ENCODE results near the gene MAN1A1. TPM values are rescaled to one million over a fixed set of nuclear protein-coding genes. Genes with fewer than 3 reads are reported as not detected.

The MAN1A1 gene
- polyA plus RNA-seq, 4 donors = 17.7 to 129 (median 34.7) TPM

DNA sequence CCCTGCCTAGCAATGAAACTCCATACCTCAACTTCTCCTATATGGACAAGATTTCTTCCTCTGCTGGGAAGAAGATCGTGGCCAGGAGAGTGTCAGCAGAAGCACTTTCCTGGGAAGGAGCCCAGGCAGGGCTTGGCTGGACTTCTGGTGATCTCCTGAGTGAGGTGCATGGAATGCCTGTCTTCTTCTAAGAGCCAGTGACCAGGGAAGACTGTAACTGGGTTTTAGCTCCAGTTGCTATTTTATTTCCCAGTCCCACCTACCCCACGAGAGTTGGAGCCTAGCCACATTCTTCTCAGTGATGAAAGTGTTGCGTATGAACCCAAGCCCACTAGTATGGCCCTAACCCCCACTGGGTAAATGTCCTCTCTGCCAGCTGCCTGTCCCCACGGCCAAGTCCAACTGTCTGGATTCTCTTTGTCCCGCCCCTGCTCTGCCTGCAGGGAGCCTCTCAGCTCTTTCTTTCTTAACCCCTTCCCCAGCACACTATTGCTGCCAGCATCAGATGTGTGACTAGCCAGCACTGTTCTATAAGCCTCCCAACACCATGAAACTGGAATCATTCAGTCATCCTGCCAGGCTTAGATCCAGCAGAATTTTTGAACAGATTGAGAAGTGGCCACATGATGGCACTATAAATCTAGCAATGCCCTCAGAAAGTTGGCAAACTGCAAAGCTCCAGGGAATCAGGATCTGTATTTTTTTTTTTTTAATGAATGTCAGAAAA is 201.3 kb downstream of the MAN1A1 start:
- Histone ChIP-seq H3K36me3 (ENCODE audit: control insufficient read depth in 3 of 3, insufficient read depth in 2 of 3, low read depth in 1 of 3, low read length in 3 of 3) (no peaks in the 10 kb centered on the region), H3K27ac (ENCODE audit: low read depth in 1 of 3, low read length in 2 of 3) (peak overlapping the region in 1 of 3 donors; percentile 57), H3K4me3 (ENCODE audit: low read depth in 1 of 3, low read length in 3 of 3) (no peak overlapping the region), H3K4me1 (ENCODE audit: control insufficient read depth in 3 of 3, insufficient read depth in 2 of 3, low read depth in 1 of 3, low read length in 2 of 3) (peaks cover 2 to 14% (median 5%) of the 10 kb centered on the region in 3 donors), H3K27me3 (ENCODE audit: control insufficient read depth in 3 of 3, insufficient read depth in 3 of 3, low read length in 3 of 3) (peaks cover 0 to 3% (median 0%) of the 10 kb centered on the region in 3 donors), H3K9me3 (ENCODE audit: control insufficient read depth in 2 of 2, insufficient read depth in 1 of 2, low read depth in 1 of 2, low read length in 1 of 2) (peaks cover 0 to 5% of the 10 kb centered on the region in 2 donors)
- FAIRE-seq (no peak), DNase-seq (peak; percentile 61 to 68)
- 54 to 59% (median 57%) methylated on average over 5 of the region's 5 CpGs for WGBS, 3 donors

DNA sequence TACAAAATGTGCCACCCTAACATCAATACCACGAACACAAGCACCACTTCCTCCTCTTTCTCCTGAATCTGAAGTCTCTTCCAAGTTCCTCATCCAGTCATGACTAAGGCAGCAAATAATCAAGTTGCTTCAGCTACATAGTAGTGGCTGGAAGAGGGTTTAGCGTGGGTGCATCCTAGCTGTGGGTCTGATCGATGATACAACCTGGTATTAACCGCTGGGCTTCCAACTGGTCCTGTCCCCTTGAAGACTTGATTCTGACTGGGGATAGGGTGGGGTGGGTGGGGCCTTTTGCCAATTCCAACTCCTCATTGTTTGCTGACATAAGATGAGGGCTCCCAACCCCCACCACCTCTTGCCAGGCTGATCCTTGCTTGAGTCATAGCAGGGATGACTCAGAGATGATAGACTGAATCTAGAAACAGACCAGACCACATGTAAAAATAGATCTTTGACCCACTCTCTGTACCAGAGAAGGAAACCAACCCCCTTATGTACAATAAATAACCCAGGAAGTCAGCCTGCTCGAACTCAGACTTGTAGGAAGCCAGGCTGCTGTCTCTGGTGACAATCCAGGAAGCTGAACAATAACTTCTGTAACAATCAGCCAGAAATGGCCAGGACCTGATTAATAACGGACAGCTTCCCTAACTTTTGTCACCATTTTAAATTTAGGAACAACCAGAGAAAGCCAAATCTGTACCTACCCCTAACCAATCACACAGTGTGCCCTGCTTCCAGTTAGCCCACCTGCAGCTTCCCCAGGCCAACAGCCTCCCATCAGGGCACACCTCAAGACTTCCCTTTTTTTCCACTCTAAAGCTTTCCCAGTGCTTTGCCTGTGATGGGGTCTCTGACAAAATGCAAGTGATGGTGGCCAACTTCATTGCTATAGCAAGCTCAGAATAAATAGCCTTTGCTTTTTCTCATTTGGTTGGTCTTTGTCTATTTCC is 202.2 kb downstream of the MAN1A1 start:
- peaks cover 0 to 3% (median 0%) of the 10 kb centered on the region in 3 donors for H3K27me3 ChIP-seq (ENCODE audit: control insufficient read depth in 3 of 3, insufficient read depth in 3 of 3, low read length in 3 of 3)
- no peaks in the 10 kb centered on the region for H3K36me3 ChIP-seq (ENCODE audit: control insufficient read depth in 3 of 3, insufficient read depth in 2 of 3, low read depth in 1 of 3, low read length in 3 of 3)
- peak; percentile 63 to 87 for DNase-seq
- H3K27ac ChIP-seq (ENCODE audit: low read depth in 1 of 3, low read length in 2 of 3) = peak overlapping the region; percentile 44 to 63 (median 57)
- no peak overlapping the region for H3K4me3 ChIP-seq (ENCODE audit: low read depth in 1 of 3, low read length in 3 of 3)
- peaks cover 0 to 5% of the 10 kb centered on the region in 2 donors for H3K9me3 ChIP-seq (ENCODE audit: control insufficient read depth in 2 of 2, insufficient read depth in 1 of 2, low read depth in 1 of 2, low read length in 1 of 2)
- 50 to 58% (median 56%) methylated on average over 6 of the region's 6 CpGs for WGBS, 3 donors
- FAIRE-seq = no peak
- peaks cover 2 to 14% (median 5%) of the 10 kb centered on the region in 3 donors for H3K4me1 ChIP-seq (ENCODE audit: control insufficient read depth in 3 of 3, insufficient read depth in 2 of 3, low read depth in 1 of 3, low read length in 2 of 3)

GRCh38 chr6:119145111-119145510 is 204.4 kb downstream of the MAN1A1 start:
- Histone ChIP-seq H3K4me1 (ENCODE audit: control insufficient read depth in 3 of 3, insufficient read depth in 2 of 3, low read depth in 1 of 3, low read length in 2 of 3) (peaks cover 2 to 14% (median 5%) of the 10 kb centered on the region in 3 donors), H3K9me3 (ENCODE audit: control insufficient read depth in 2 of 2, insufficient read depth in 1 of 2, low read depth in 1 of 2, low read length in 1 of 2) (peaks cover 0 to 5% of the 10 kb centered on the region in 2 donors), H3K36me3 (ENCODE audit: control insufficient read depth in 3 of 3, insufficient read depth in 2 of 3, low read depth in 1 of 3, low read length in 3 of 3) (no peaks in the 10 kb centered on the region), H3K4me3 (ENCODE audit: low read depth in 1 of 3, low read length in 3 of 3) (no peak overlapping the region), H3K27me3 (ENCODE audit: control insufficient read depth in 3 of 3, insufficient read depth in 3 of 3, low read length in 3 of 3) (peaks cover 0 to 1% (median 0%) of the 10 kb centered on the region in 3 donors), H3K27ac (ENCODE audit: low read depth in 1 of 3, low read length in 2 of 3) (no peak overlapping the region)
- FAIRE-seq (no peak), DNase-seq (no peak)
- WGBS, 3 donors = 44 to 60% (median 56%) methylated on average over 2 of the region's 2 CpGs

- DNase-seq (no peak), FAIRE-seq (no peak)
- Histone ChIP-seq H3K9me3 (ENCODE audit: control insufficient read depth in 2 of 2, insufficient read depth in 1 of 2, low read depth in 1 of 2, low read length in 1 of 2) (peaks cover 0 to 3% of the 10 kb centered on the region in 2 donors), H3K27ac (ENCODE audit: low read depth in 1 of 3, low read length in 2 of 3) (no peak overlapping the region), H3K27me3 (ENCODE audit: control insufficient read depth in 3 of 3, insufficient read depth in 3 of 3, low read length in 3 of 3) (no peaks in the 10 kb centered on the region), H3K36me3 (ENCODE audit: control insufficient read depth in 3 of 3, insufficient read depth in 2 of 3, low read depth in 1 of 3, low read length in 3 of 3) (no peaks in the 10 kb centered on the region), H3K4me3 (ENCODE audit: low read depth in 1 of 3, low read length in 3 of 3) (no peak overlapping the region), H3K4me1 (ENCODE audit: control insufficient read depth in 3 of 3, insufficient read depth in 2 of 3, low read depth in 1 of 3, low read length in 2 of 3) (peaks cover 1 to 6% (median 2%) of the 10 kb centered on the region in 3 donors)
- 92 to 95% (median 94%) methylated on average over 5 of the region's 5 CpGs for WGBS, 3 donors
Observed at GRCh38 chr6:119142637-119143036, 206.9 kb downstream of the MAN1A1 start.

DNA sequence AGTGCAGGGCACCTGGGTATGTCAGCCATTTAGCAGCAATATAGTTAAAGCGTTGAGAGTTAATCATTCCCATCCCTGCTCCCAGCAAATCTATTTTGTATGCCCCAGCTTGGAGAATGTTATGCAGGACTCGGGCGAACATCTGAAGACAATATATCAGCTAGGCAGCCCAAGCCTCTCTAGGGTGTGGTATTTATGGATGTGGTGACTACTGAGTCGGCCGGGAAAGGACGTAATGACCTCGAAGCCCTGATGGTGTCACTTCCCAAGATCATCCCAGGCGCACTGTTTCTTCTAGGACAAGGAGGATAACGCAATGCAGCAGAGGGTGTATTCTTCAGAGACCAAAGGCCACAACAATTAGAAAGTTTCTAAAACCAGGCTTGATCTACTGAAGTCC is 207.5 kb downstream of the MAN1A1 start:
- no peak for DNase-seq
- Histone ChIP-seq H3K27ac (ENCODE audit: low read depth in 1 of 3, low read length in 2 of 3) (no peak overlapping the region), H3K4me1 (ENCODE audit: control insufficient read depth in 3 of 3, insufficient read depth in 2 of 3, low read depth in 1 of 3, low read length in 2 of 3) (no peaks in the 10 kb centered on the region), H3K27me3 (ENCODE audit: control insufficient read depth in 3 of 3, insufficient read depth in 3 of 3, low read length in 3 of 3) (no peaks in the 10 kb centered on the region), H3K4me3 (ENCODE audit: low read depth in 1 of 3, low read length in 3 of 3) (no peak overlapping the region), H3K9me3 (ENCODE audit: control insufficient read depth in 2 of 2, insufficient read depth in 1 of 2, low read depth in 1 of 2, low read length in 1 of 2) (no peaks in the 10 kb centered on the region), H3K36me3 (ENCODE audit: control insufficient read depth in 3 of 3, insufficient read depth in 2 of 3, low read depth in 1 of 3, low read length in 3 of 3) (no peaks in the 10 kb centered on the region)
- WGBS, 3 donors = 90 to 93% (median 92%) methylated on average over 9 of the region's 9 CpGs
- FAIRE-seq = no peak

DNA sequence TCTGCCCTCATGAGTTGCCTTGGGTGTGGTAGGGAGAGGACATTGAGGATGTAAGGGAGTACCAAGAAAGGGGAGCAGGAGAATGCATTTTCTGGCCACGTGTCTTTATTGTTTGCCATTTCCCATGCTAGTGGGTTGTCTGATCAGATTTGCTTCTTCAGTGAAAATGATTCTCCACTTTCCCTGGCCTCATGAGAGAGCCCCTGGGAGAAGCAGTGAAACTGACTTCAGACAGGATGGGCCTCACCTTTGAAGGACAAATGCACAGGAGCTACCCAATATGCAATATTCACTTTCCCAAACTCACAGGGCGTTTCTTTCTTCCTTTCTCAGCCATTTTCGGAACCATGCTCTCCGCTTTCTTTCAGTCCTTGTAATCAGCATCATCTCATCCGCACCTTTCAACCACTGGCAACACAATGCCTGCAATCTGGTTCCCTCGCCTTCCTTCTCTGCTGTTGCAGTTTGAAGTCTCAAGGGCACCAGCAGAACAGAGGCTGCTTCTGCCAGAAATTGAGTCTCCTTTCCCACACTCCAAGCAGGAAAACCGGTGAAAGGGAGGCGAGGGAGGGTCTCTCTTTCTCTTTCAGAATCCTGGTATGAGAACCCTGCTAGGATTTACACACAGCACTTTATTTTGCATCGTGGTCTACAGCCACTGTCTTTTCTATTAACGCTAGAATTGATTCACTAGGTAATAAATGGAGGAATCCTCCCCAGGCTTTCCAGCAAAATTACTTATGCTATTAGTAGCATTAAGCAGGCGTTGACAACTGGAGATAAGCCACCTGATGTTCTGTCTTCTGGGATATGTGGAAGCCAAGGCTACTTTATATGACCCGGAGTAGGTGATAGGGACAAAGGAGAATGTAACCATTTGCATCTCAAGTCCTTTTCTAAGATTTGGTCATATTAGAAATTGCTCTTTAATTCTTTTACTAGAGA is 209.1 kb downstream of the MAN1A1 start:
- DNase-seq = no peak
- 86 to 90% (median 87%) methylated on average over 12 of the region's 12 CpGs for WGBS, 3 donors
- no peak overlapping the region for H3K27ac ChIP-seq (ENCODE audit: low read depth in 1 of 3, low read length in 2 of 3)
- no peaks in the 10 kb centered on the region for H3K36me3 ChIP-seq (ENCODE audit: control insufficient read depth in 3 of 3, insufficient read depth in 2 of 3, low read depth in 1 of 3, low read length in 3 of 3)
- H3K4me3 ChIP-seq (ENCODE audit: low read depth in 1 of 3, low read length in 3 of 3) = no peak overlapping the region
- H3K4me1 ChIP-seq (ENCODE audit: control insufficient read depth in 3 of 3, insufficient read depth in 2 of 3, low read depth in 1 of 3, low read length in 2 of 3) = no peaks in the 10 kb centered on the region
- no peak for FAIRE-seq
- H3K27me3 ChIP-seq (ENCODE audit: control insufficient read depth in 3 of 3, insufficient read depth in 3 of 3, low read length in 3 of 3) = no peaks in the 10 kb centered on the region
- no peaks in the 10 kb centered on the region for H3K9me3 ChIP-seq (ENCODE audit: control insufficient read depth in 2 of 2, insufficient read depth in 1 of 2, low read depth in 1 of 2, low read length in 1 of 2)

GRCh38 chr6:119138906-119139541 is 210.5 kb downstream of the MAN1A1 start:
- WGBS, 3 donors = 72 to 84% (median 77%) methylated on average over 7 of the region's 7 CpGs
- DNase-seq (no peak), FAIRE-seq (no peak)
- no peaks in the 10 kb centered on the region for H3K9me3 ChIP-seq (ENCODE audit: control insufficient read depth in 2 of 2, insufficient read depth in 1 of 2, low read depth in 1 of 2, low read length in 1 of 2)
- no peaks in the 10 kb centered on the region for H3K4me1 ChIP-seq (ENCODE audit: control insufficient read depth in 3 of 3, insufficient read depth in 2 of 3, low read depth in 1 of 3, low read length in 2 of 3)
- no peaks in the 10 kb centered on the region for H3K27me3 ChIP-seq (ENCODE audit: control insufficient read depth in 3 of 3, insufficient read depth in 3 of 3, low read length in 3 of 3)
- no peak overlapping the region for H3K27ac ChIP-seq (ENCODE audit: low read depth in 1 of 3, low read length in 2 of 3)
- no peak overlapping the region for H3K4me3 ChIP-seq (ENCODE audit: low read depth in 1 of 3, low read length in 3 of 3)
- H3K36me3 ChIP-seq (ENCODE audit: control insufficient read depth in 3 of 3, insufficient read depth in 2 of 3, low read depth in 1 of 3, low read length in 3 of 3) = no peaks in the 10 kb centered on the region
